Nephron (organoid): Measurements from ENCODE around the gene OGFRL1.
A peak's percentile ranks its signal among the peaks of the same experiment; 100 is the strongest.

Experiments used
- H3K27ac Mint-ChIP-seq, 3 experiments: 2 replicates each; pipeline ENCODE4 v1.8.0; 2020; ENCODE audit warnings: mixed read lengths in 3 of 3, mild to moderate bottlenecking in 2 of 3, moderate library complexity in 1 of 3
- H3K27me3 Mint-ChIP-seq: 2 replicates; pipeline ENCODE4 v1.8.0; 2021; ENCODE audit warnings: low read depth, mild to moderate bottlenecking, moderate library complexity, mixed read lengths
- H3K36me3 Mint-ChIP-seq: 2 replicates; pipeline ENCODE4 v1.8.0; 2020; ENCODE audit warnings: low read depth, mixed read lengths
- H3K4me1 Mint-ChIP-seq: 2 replicates; pipeline ENCODE4 v1.8.0; 2020; ENCODE audit warnings: mixed read lengths
- H3K4me3 Mint-ChIP-seq, 3 experiments: 2 replicates each; pipeline ENCODE4 v1.8.0; 2020; ENCODE audit warnings: mild to moderate bottlenecking in 3 of 3, mixed read lengths in 3 of 3, moderate library complexity in 2 of 3
- H3K9me3 Mint-ChIP-seq: 2 replicates; pipeline ENCODE4 v1.8.0; 2020; ENCODE audit warnings: mixed read lengths
- CTCF ChIP-seq, 3 experiments: fragments of 200-600 bp; sonication (generic); IDR thresholded peaks; one replicate each; pipeline ENCODE4 v1.5.0; 2021; ENCODE audit warnings: antibody characterized with exemption in 3 of 3; ENCODE audit not compliant: unreplicated experiment in 3 of 3

OGFRL1 gene

GRCh38 chr6:71347119-71347518, 58.5 kb downstream of the OGFRL1 start:
- Mint-ChIP-seq H3K4me3 (no peak overlapping the region), H3K9me3 (no peaks in the 10 kb centered on the region), H3K27me3 (peaks cover 4% of the 10 kb centered on the region), H3K27ac (no peak overlapping the region), H3K4me1 (peaks cover 33% of the 10 kb centered on the region), H3K36me3 (peaks cover 18% of the 10 kb centered on the region)
- TF ChIP-seq CTCF (IDR thresholded peaks at IDR 0.05; ENCODE audit: unreplicated experiment in 3 of 3): no peak

DNA sequence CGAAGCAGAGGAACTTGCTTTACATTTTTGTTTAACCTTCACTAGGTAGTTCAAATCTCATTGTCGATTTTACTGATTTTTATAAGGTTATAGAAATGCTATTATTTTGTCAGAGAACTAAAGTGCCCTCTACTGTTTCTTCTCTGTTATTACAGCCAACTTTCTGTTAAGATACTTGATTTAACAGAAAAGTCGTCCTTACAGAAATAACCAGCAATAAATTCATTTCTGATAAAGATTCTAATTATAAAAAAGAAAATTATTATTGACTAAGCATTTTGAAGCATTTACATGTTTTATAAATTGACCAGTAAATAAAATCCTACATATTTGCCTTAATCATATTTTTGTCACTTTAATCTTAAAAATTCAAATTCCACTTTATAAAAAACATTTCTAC, 60.8 kb downstream of the OGFRL1 start:
- Mint-ChIP-seq H3K36me3 (peaks cover 18% of the 10 kb centered on the region), H3K4me3 (no peak overlapping the region), H3K9me3 (peaks cover 2% of the 10 kb centered on the region), H3K4me1 (peaks cover 31% of the 10 kb centered on the region), H3K27me3 (peaks cover 4% of the 10 kb centered on the region), H3K27ac (no peak overlapping the region)
- TF ChIP-seq CTCF (IDR thresholded peaks at IDR 0.05; ENCODE audit: unreplicated experiment in 3 of 3): peak; percentile 46 to 79 (median 53)

- no peak overlapping the region for H3K4me3 Mint-ChIP-seq
- peaks cover 31% of the 10 kb centered on the region for H3K4me1 Mint-ChIP-seq
- peaks cover 4% of the 10 kb centered on the region for H3K27me3 Mint-ChIP-seq
- TF ChIP-seq CTCF (IDR thresholded peaks at IDR 0.05; ENCODE audit: unreplicated experiment in 3 of 3): no peak
- peaks cover 3% of the 10 kb centered on the region for H3K9me3 Mint-ChIP-seq
- H3K27ac Mint-ChIP-seq: peak overlapping the region; percentile 5 to 88 (median 82)
- H3K36me3 Mint-ChIP-seq: peaks cover 18% of the 10 kb centered on the region
Measured at GRCh38 chr6:71349976-71350615, 61.5 kb downstream of the OGFRL1 start.

DNA sequence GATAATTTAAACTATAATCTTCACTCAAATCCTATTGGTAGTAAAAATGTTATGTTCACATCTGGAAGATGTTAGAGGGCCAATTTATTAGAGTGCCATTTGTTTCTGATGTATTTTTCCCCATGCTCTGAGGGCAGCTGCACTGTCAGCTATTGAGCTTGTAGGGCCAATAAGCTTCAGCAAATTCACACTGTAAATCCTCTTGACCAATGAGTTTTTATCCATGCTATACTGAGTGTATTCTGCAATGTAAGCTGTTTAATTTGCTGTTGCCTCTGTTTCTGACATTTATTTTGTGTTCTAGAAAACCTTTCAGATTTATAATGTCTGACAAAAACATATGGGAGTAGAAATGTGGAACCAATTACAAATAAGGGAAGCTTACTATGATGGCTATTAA, 62.6 kb downstream of the OGFRL1 start:
- Mint-ChIP-seq H3K27ac (peak overlapping the region; percentile 5 to 88 (median 82)), H3K27me3 (peaks cover under 1% of the 10 kb centered on the region), H3K9me3 (peaks cover 12% of the 10 kb centered on the region), H3K36me3 (peaks cover 24% of the 10 kb centered on the region), H3K4me1 (peaks cover 29% of the 10 kb centered on the region), H3K4me3 (no peak overlapping the region)
- TF ChIP-seq CTCF (IDR thresholded peaks at IDR 0.05; ENCODE audit: unreplicated experiment in 3 of 3): no peak
